NCI-H2081 treated with DMSO at 0.1 percent for 48 hours (cell line): ENCODE measurements around the gene FAF2.
"Not testable (repeated sequence)": the region's sequence is repeated elsewhere in the genome, so short reads cannot be mapped to it uniquely, and the experiment has no call there.

Experiments used
- DNase-seq: peaks from one replicate; lab custom pipeline; 2025; lab: John Stamatoyannopoulos, UW

Gene FAF2

GRCh38 chr5:176458904-176459561, 10.8 kb downstream of the FAF2 start:
- DNase-seq = no peak

GRCh38 chr5:176461349-176461748, 13.2 kb downstream of the FAF2 start:
- DNase-seq = no peak

- no peak for DNase-seq
Measured at GRCh38 chr5:176463113-176463764, 15.1 kb downstream of the FAF2 start.

- DNase-seq = no peak
Measured at GRCh38 chr5:176466245-176466871, 18.2 kb downstream of the FAF2 start.

GRCh38 chr5:176469296-176469695, 21.1 kb downstream of the FAF2 start:
- DNase-seq = no peak

- no peak for DNase-seq
Measured at GRCh38 chr5:176470539-176470938, 22.4 kb downstream of the FAF2 start.

- no peak for DNase-seq
Measured at GRCh38 chr5:176471098-176471497, 22.9 kb downstream of the FAF2 start.

GRCh38 chr5:176473335-176474006, 25.3 kb downstream of the FAF2 start:
- DNase-seq = no peak

GRCh38 chr5:176474476-176474875, 26.3 kb downstream of the FAF2 start:
- no peak for DNase-seq

GRCh38 chr5:176481711-176482110, 33.5 kb downstream of the FAF2 start:
- DNase-seq = no peak

- DNase-seq = no peak
Measured at GRCh38 chr5:176485176-176485575, 37.0 kb downstream of the FAF2 start.

- DNase-seq = no peak
Measured at GRCh38 chr5:176486189-176486757, 38.1 kb downstream of the FAF2 start.

- not testable (repeated sequence) for DNase-seq
Measured at GRCh38 chr5:176487160-176487559, 39.0 kb downstream of the FAF2 start.

- no peak for DNase-seq
Measured at GRCh38 chr5:176489077-176489476, 40.9 kb downstream of the FAF2 start.

- no peak for DNase-seq
Measured at GRCh38 chr5:176490301-176490700, 42.1 kb downstream of the FAF2 start.

GRCh38 chr5:176491101-176491502, 42.9 kb downstream of the FAF2 start:
- no peak for DNase-seq

- DNase-seq = no peak
Measured at GRCh38 chr5:176491901-176492300, 43.7 kb downstream of the FAF2 start.

- DNase-seq = no peak
Measured at GRCh38 chr5:176492431-176492830, 44.2 kb downstream of the FAF2 start.

- DNase-seq = no peak
Measured at GRCh38 chr5:176497852-176498251, 49.7 kb downstream of the FAF2 start.

- no peak for DNase-seq
Measured at GRCh38 chr5:176499273-176499672, 51.1 kb downstream of the FAF2 start.

- DNase-seq = no peak
Measured at GRCh38 chr5:176500511-176500910, 52.3 kb downstream of the FAF2 start.

GRCh38 chr5:176501333-176501732, 53.1 kb downstream of the FAF2 start:
- DNase-seq = no peak

- no peak for DNase-seq
Measured at GRCh38 chr5:176503496-176503895, 55.3 kb downstream of the FAF2 start.
